Measurements from ENCODE around the gene MAS1.

The MAS1 gene

GRCh38 chr6:159890201-159890600 lies 587 bp upstream of the MAS1 start:
- Mint-ChIP-seq H3K4me3 (no peak overlapping the region), H3K27ac (no peak overlapping the region), H3K9me3 (no peaks in the 10 kb centered on the region), H3K36me3 (ENCODE audit: insufficient read depth) (peaks cover 10% of the 10 kb centered on the region), H3K4me1 (ENCODE audit: low read depth in 2 of 2) (peaks cover 0 to 6% of the 10 kb centered on the region in 2 donors), H3K27me3 (peaks cover 89 to 95% of the 10 kb centered on the region in 2 donors)
- DNase-seq (no peak), ATAC-seq (replicated peaks) (no peak)

- peaks cover 0 to 6% of the 10 kb centered on the region in 2 donors for H3K4me1 Mint-ChIP-seq (ENCODE audit: low read depth in 2 of 2)
- no peak overlapping the region for H3K27ac Mint-ChIP-seq
- peaks cover 74 to 78% of the 10 kb centered on the region in 2 donors for H3K27me3 Mint-ChIP-seq
- ATAC-seq (replicated peaks), result no peak
- H3K36me3 Mint-ChIP-seq (ENCODE audit: insufficient read depth), result peaks cover 10% of the 10 kb centered on the region
- DNase-seq, result no peak
- no peaks in the 10 kb centered on the region for H3K9me3 Mint-ChIP-seq
- no peak overlapping the region for H3K4me3 Mint-ChIP-seq
Measured at GRCh38 chr6:159892053-159892452, 1.3 kb downstream of the MAS1 start.

GRCh38 chr6:159893064-159893463 lies 2.3 kb downstream of the MAS1 start:
- no peak for ATAC-seq (replicated peaks)
- Mint-ChIP-seq H3K27me3 (peaks cover 65 to 68% of the 10 kb centered on the region in 2 donors), H3K9me3 (no peaks in the 10 kb centered on the region), H3K27ac (no peak overlapping the region), H3K4me3 (no peak overlapping the region), H3K36me3 (ENCODE audit: insufficient read depth) (peaks cover 10% of the 10 kb centered on the region), H3K4me1 (ENCODE audit: low read depth in 2 of 2) (peaks cover 0 to 6% of the 10 kb centered on the region in 2 donors)
- DNase-seq, result no peak

GRCh38 chr6:159894991-159895390 lies 4.2 kb downstream of the MAS1 start:
- H3K27ac Mint-ChIP-seq, result no peak overlapping the region
- H3K4me1 Mint-ChIP-seq (ENCODE audit: low read depth in 2 of 2), result peaks cover 0 to 6% of the 10 kb centered on the region in 2 donors
- DNase-seq, result no peak
- H3K27me3 Mint-ChIP-seq, result peaks cover 46 to 54% of the 10 kb centered on the region in 2 donors
- H3K9me3 Mint-ChIP-seq, result no peaks in the 10 kb centered on the region
- H3K4me3 Mint-ChIP-seq, result no peak overlapping the region
- peaks cover 10% of the 10 kb centered on the region for H3K36me3 Mint-ChIP-seq (ENCODE audit: insufficient read depth)
- no peak for ATAC-seq (replicated peaks)

DNA sequence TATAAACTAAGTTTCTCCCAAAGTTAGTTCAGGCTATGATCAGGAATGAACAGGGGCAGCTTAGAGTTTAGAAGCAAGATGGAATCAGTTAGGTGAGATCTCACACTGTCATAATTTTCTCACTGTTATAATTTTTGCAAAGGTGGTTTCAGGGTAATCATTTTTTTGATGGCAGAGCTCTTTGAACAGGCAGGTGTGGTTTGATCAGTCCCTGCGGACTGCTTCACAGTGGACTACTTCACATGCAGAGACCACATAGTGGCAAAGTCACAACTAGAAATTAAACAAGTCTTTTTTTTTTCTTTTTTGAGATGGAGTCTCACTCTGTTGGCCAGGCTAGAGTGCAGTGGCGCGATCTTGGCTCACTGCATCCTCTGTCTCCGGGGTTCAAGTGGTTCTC lies 6.8 kb downstream of the MAS1 start:
- peaks cover 10% of the 10 kb centered on the region for H3K36me3 Mint-ChIP-seq (ENCODE audit: insufficient read depth)
- ATAC-seq (replicated peaks) (no peak), DNase-seq (no peak)
- H3K27me3 Mint-ChIP-seq, result peaks cover 20 to 28% of the 10 kb centered on the region in 2 donors
- H3K9me3 Mint-ChIP-seq, result no peaks in the 10 kb centered on the region
- no peak overlapping the region for H3K4me3 Mint-ChIP-seq
- no peak overlapping the region for H3K27ac Mint-ChIP-seq
- peaks cover 0 to 6% of the 10 kb centered on the region in 2 donors for H3K4me1 Mint-ChIP-seq (ENCODE audit: low read depth in 2 of 2)

- DNase-seq (no peak), ATAC-seq (replicated peaks) (no peak)
- Mint-ChIP-seq H3K4me3 (no peak overlapping the region), H3K9me3 (no peaks in the 10 kb centered on the region), H3K4me1 (ENCODE audit: low read depth in 2 of 2) (peaks cover 0 to 6% of the 10 kb centered on the region in 2 donors), H3K27me3 (peaks cover 12 to 19% of the 10 kb centered on the region in 2 donors), H3K27ac (no peak overlapping the region), H3K36me3 (ENCODE audit: insufficient read depth) (peaks cover 6% of the 10 kb centered on the region)
Measured at GRCh38 chr6:159898519-159898918, 7.7 kb downstream of the MAS1 start.

DNA sequence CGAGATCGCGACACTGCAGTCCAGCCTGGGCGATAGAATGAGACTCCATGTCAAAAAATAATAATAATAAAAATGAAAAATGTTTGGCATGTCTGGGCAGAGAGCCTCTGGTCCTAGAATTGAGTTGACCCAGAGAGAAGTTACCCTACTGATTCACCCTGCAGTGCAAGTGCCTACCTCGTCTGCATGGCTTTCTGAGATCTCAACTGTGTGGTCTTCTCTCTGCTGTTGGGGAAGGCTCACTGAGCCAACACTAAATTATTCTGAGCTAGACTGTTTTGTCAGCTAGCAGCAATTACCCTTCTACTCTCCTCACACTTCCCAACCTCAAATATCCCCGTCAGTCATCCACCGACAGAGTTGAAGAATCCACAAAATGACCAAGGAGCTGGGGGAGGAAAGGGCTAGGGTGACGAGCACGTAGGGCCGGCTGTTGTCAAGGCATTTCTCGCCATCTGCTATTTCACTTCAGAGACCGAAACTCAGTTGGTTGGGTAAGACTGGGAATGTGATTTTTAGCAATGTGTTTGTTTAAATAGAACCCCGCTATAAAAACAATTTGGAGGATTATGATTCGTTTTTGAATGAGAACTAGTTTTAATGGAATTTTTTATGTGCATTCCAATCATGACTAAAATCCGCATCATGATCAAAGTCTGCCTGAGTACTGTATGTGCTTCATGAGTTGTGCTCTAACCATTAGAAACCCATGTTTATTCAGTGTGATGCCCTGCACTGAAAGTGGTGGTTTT lies 9.4 kb downstream of the MAS1 start:
- ATAC-seq (replicated peaks), result no peak

DNA sequence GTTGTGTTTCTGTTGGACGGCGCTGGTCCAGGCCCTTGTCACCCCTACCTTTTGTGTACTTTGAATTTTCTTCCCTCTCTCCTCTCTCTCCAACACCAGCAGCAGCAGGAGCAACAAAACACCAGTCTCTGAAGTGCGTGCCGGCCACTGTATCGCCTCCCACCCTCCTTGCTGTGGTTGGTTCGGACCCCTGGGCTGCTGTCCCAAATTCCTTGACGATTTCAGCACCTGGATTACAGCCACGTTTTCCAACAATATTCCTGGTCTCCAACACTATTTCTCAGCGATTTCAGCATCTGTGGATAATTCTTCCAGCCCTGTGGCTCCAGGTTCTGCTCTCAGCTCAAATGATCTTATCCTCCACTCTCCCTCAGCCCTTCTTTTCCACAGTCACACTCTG lies 11.8 kb downstream of the MAS1 start:
- H3K4me3 Mint-ChIP-seq, result no peak overlapping the region
- no peaks in the 10 kb centered on the region for H3K9me3 Mint-ChIP-seq
- H3K27ac Mint-ChIP-seq, result no peak overlapping the region
- no peaks in the 10 kb centered on the region for H3K4me1 Mint-ChIP-seq (ENCODE audit: low read depth in 2 of 2)
- H3K36me3 Mint-ChIP-seq (ENCODE audit: insufficient read depth), result no peaks in the 10 kb centered on the region
- peaks cover 0 to 6% of the 10 kb centered on the region in 2 donors for H3K27me3 Mint-ChIP-seq
- DNase-seq (no peak), ATAC-seq (replicated peaks) (no peak)

More for the DNA sequence above, 9.4 kb downstream of the MAS1 start:
- Mint-ChIP-seq H3K4me1 (ENCODE audit: low read depth in 2 of 2) (no peaks in the 10 kb centered on the region), H3K9me3 (no peaks in the 10 kb centered on the region), H3K27ac (no peak overlapping the region), H3K4me3 (no peak overlapping the region), H3K27me3 (peaks cover 0 to 6% of the 10 kb centered on the region in 2 donors), H3K36me3 (ENCODE audit: insufficient read depth) (no peaks in the 10 kb centered on the region)
- no peak for DNase-seq

DNA sequence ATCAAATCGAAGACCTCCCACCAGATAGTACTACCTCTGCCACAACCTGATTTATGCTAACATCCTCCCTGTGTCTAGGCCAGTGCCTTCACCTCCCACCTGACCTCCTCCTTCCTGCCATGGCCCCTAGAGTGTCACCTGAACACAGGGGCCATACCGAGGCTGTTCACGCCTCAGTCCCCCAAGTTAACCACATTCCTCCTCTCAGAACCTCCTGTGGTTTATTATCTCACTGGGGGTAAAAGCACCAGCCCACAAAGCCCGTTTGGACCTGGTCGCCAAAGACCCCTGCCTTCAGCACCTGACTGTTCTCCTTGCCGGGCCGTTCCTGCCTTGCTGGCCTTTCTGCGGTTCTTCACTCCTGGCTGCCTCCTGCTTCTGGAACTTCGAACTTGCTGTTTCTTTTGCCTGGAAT lies 13.7 kb downstream of the MAS1 start:
- no peak overlapping the region for H3K4me3 Mint-ChIP-seq
- DNase-seq, result no peak
- ATAC-seq (replicated peaks), result peak; percentile 42
- H3K4me1 Mint-ChIP-seq (ENCODE audit: low read depth in 2 of 2), result no peaks in the 10 kb centered on the region
- H3K36me3 Mint-ChIP-seq (ENCODE audit: insufficient read depth), result no peaks in the 10 kb centered on the region
- no peaks in the 10 kb centered on the region for H3K9me3 Mint-ChIP-seq
- no peaks in the 10 kb centered on the region for H3K27me3 Mint-ChIP-seq
- H3K27ac Mint-ChIP-seq, result no peak overlapping the region

- DNase-seq (no peak), ATAC-seq (replicated peaks) (no peak)
- Mint-ChIP-seq H3K9me3 (no peaks in the 10 kb centered on the region), H3K4me3 (no peak overlapping the region), H3K4me1 (ENCODE audit: low read depth in 2 of 2) (no peaks in the 10 kb centered on the region), H3K36me3 (ENCODE audit: insufficient read depth) (no peaks in the 10 kb centered on the region), H3K27ac (no peak overlapping the region), H3K27me3 (peaks cover 10 to 15% of the 10 kb centered on the region in 2 donors)
Measured at GRCh38 chr6:159906400-159906799, 15.6 kb downstream of the MAS1 start.

- no peaks in the 10 kb centered on the region for H3K9me3 Mint-ChIP-seq
- H3K27ac Mint-ChIP-seq, result no peak overlapping the region
- no peak overlapping the region for H3K4me3 Mint-ChIP-seq
- no peaks in the 10 kb centered on the region for H3K4me1 Mint-ChIP-seq (ENCODE audit: low read depth in 2 of 2)
- DNase-seq, result no peak
- ATAC-seq (replicated peaks), result no peak
- no peaks in the 10 kb centered on the region for H3K36me3 Mint-ChIP-seq (ENCODE audit: insufficient read depth)
- peaks cover 23 to 26% of the 10 kb centered on the region in 2 donors for H3K27me3 Mint-ChIP-seq
Measured at GRCh38 chr6:159908535-159908934, 17.7 kb downstream of the MAS1 start.

DNA sequence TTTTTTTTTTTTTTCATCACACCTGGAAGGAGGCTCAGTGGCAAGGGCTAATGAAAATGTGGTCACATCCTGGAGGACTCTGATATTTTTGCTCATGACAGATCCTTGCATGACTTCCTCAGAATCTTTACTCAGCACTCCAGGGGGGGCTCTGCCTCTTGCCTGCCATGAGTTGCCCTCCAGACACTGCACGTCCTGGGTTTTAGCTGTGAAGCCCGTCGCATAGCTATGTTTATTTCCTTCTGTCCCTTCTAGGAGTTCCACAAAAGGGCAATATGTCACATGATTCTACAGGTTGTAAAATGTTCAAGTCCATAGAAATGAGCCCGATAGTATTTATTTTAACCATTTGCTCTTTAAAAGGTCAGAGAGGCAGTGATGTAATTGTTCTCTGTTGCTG lies 18.2 kb downstream of the MAS1 start:
- H3K4me3 Mint-ChIP-seq, result no peak overlapping the region
- H3K36me3 Mint-ChIP-seq (ENCODE audit: insufficient read depth), result no peaks in the 10 kb centered on the region
- DNase-seq, result no peak
- peaks cover 25 to 29% of the 10 kb centered on the region in 2 donors for H3K27me3 Mint-ChIP-seq
- H3K4me1 Mint-ChIP-seq (ENCODE audit: low read depth in 2 of 2), result peaks cover 0 to under 1% of the 10 kb centered on the region in 2 donors
- no peaks in the 10 kb centered on the region for H3K9me3 Mint-ChIP-seq
- no peak overlapping the region for H3K27ac Mint-ChIP-seq
- ATAC-seq (replicated peaks), result no peak

DNA sequence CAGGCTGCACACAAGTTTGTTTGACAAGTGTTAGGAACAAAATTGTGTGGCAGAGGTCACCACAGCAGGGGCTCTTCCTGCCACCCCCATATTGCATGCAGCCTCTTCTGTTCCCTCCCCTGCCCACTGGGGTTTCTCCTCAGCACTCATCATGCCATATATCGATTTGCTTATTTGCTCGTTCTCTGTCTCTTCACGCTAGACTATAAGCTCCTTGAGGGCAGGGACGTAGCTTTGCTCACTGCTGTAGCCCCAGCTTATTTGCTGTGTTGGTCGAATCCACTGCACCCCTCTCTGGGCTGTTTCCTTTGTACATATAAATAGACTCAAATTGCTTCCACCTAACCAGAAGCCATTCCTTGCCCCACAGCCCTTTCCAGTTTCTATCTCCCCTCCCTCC lies 19.6 kb downstream of the MAS1 start:
- H3K4me3 Mint-ChIP-seq, result no peak overlapping the region
- peaks cover 0 to 5% of the 10 kb centered on the region in 2 donors for H3K4me1 Mint-ChIP-seq (ENCODE audit: low read depth in 2 of 2)
- no peaks in the 10 kb centered on the region for H3K36me3 Mint-ChIP-seq (ENCODE audit: insufficient read depth)
- H3K27ac Mint-ChIP-seq, result no peak overlapping the region
- H3K9me3 Mint-ChIP-seq, result no peaks in the 10 kb centered on the region
- DNase-seq, result no peak
- no peak for ATAC-seq (replicated peaks)
- H3K27me3 Mint-ChIP-seq, result peaks cover 30 to 43% of the 10 kb centered on the region in 2 donors

DNA sequence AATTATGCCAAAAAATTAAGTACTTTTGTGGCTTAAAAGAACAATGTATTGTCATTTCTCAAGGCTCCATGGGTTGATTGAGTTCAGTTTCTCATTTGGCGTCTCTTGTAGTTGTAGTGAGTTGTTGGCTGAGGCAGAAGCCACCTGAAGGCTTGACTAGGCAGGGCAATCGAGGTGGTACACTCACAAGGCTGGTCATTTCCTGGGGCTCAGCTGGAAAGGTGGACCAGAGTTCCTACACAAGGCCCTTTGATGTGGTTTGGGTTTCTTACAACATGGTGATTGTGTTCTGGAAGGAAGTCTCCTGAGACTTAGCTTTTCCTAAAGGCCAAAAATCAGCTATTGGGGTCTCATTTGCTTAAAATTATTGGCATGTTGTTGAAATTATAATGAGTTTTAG lies 22.6 kb downstream of the MAS1 start:
- no peak for ATAC-seq (replicated peaks)
- no peak overlapping the region for H3K27ac Mint-ChIP-seq

More for the DNA sequence above, 22.6 kb downstream of the MAS1 start:
- H3K36me3 Mint-ChIP-seq (ENCODE audit: insufficient read depth), result no peaks in the 10 kb centered on the region
- H3K9me3 Mint-ChIP-seq, result no peaks in the 10 kb centered on the region
- DNase-seq, result no peak
- peaks cover 30 to 49% of the 10 kb centered on the region in 2 donors for H3K27me3 Mint-ChIP-seq
- H3K4me1 Mint-ChIP-seq (ENCODE audit: low read depth in 2 of 2), result peaks cover 0 to 5% of the 10 kb centered on the region in 2 donors
- H3K4me3 Mint-ChIP-seq, result no peak overlapping the region
